Colonic mucosa (tissue), 4 donors: ENCODE measurements around the gene PLCB4. TPM values are rescaled to one million over a fixed set of nuclear protein-coding genes. Genes with fewer than 3 reads are reported as not detected.

Experiments
- DNase-seq: peaks from one replicate; pipeline ENCODE4 v3.0.0-alpha.2; 2020
- H3K27ac ChIP-seq: fragments of 200-600 bp; one replicate; pipeline ENCODE4 v1.8.0; 2021
- H3K27me3 ChIP-seq: fragments of 200-600 bp; one replicate; pipeline ENCODE4 v1.8.0; 2021
- H3K36me3 ChIP-seq: fragments of 200-600 bp; one replicate; pipeline ENCODE4 v1.8.0; 2021
- H3K4me1 ChIP-seq: fragments of 200-600 bp; one replicate; pipeline ENCODE4 v1.8.0; 2021; ENCODE audit warnings: mild to moderate bottlenecking
- H3K4me3 ChIP-seq: fragments of 200-600 bp; one replicate; pipeline ENCODE4 v1.8.0; 2021
- H3K9ac ChIP-seq, 2 donors: one replicate each; pipeline ENCODE4 v1.7.0; 2013; ENCODE audit warnings: control low read depth in 2 of 2, low read depth in 2 of 2, low read length in 2 of 2
- H3K9me3 ChIP-seq: fragments of 200-600 bp; one replicate; pipeline ENCODE4 v1.8.0; 2021
- intact Hi-C: fragments of 100-400 bp; cut with DNase I; formaldehyde crosslinking; loops from one replicate; pipeline ENCODE4 v1.14.1; 2022
- total RNA-seq, 2 donors: library from RNA; stranded (reverse); fragmentation: NEBNext Ultra II Directional in 1 of 2; extraction: Animal tissue kit (Norgen Biotek cat#: 25700) in 1 of 2; gene quantifications; one replicate each; pipeline ENCODE4 v1.2.1, GENCODE V29; 2021
- TF ChIP-seq, protein P1 (sequence below): fragments of 200-600 bp; IDR thresholded peaks from one replicate; pipeline ENCODE4 v1.8.0; 2022; ENCODE audit warnings: antibody characterized with exemption, mild to moderate bottlenecking
- donor health status: healthy.
- donor health status: DM: no; HTN: no; CAD: no.
- donor health status: DM: no; HTN: no; CAD: no.

Gene PLCB4
- total RNA-seq, 2 donors from 2014 or later: 39.4 to 39.5 TPM

DNA sequence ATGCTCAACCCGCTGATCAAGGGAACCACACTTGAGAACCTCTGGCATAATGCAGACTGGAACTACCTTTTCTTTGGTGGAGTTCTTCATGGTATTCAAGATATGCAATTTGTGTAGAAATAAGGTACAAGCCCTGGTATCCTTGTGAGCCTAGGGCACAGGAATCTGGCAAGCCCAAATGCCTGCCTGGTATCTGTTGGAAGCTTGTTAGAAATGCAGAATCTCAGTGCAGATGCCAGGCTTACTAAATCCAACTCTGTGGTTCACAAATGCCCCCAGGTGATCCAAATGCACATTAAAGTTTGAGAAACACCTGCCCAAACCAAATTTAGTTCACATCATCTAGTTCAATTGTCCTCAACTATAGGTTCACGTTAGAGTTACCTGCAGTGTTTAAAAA is 285.7 kb downstream of the PLCB4 start:
- Histone ChIP-seq H3K36me3 (no peaks in the 10 kb centered on the region), H3K9me3 (no peaks in the 10 kb centered on the region), H3K27ac (no peak overlapping the region), H3K4me1 (no peaks in the 10 kb centered on the region), H3K9ac (no peak overlapping the region), H3K27me3 (no peaks in the 10 kb centered on the region), H3K4me3 (no peak overlapping the region)
- TF ChIP-seq, protein P1, sequence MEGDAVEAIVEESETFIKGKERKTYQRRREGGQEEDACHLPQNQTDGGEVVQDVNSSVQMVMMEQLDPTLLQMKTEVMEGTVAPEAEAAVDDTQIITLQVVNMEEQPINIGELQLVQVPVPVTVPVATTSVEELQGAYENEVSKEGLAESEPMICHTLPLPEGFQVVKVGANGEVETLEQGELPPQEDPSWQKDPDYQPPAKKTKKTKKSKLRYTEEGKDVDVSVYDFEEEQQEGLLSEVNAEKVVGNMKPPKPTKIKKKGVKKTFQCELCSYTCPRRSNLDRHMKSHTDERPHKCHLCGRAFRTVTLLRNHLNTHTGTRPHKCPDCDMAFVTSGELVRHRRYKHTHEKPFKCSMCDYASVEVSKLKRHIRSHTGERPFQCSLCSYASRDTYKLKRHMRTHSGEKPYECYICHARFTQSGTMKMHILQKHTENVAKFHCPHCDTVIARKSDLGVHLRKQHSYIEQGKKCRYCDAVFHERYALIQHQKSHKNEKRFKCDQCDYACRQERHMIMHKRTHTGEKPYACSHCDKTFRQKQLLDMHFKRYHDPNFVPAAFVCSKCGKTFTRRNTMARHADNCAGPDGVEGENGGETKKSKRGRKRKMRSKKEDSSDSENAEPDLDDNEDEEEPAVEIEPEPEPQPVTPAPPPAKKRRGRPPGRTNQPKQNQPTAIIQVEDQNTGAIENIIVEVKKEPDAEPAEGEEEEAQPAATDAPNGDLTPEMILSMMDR: no peak
- intact Hi-C loops: loop anchor here (5.0 kb wide), 1 partner anchor 277 kb away; no protein-coding TSS in a partner anchor
- no peak for DNase-seq

DNA sequence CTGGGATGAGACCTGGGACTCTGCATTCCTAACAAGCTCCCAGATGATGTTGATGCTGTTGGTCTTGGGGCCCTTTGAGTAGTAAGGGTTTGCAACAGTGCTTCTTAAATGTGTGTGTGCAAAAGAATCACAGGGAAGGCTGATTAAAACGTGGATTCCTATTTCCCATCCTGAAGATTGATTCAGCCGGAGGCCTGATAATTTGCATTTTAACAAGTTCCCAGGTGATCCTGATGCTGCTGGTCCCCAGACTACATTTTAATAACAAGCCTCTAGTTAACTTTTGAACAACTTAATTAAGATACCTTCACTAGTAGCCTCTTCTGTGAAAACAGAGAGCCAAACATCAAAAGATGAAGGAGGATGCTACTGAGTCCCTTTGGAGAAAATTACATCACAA is 289.1 kb downstream of the PLCB4 start:
- TF ChIP-seq, protein P1: no peak
- intact Hi-C loops: loop anchor here (5.0 kb wide), 1 partner anchor 601 kb away; no protein-coding TSS in a partner anchor
- H3K9ac ChIP-seq: no peak overlapping the region

DNA sequence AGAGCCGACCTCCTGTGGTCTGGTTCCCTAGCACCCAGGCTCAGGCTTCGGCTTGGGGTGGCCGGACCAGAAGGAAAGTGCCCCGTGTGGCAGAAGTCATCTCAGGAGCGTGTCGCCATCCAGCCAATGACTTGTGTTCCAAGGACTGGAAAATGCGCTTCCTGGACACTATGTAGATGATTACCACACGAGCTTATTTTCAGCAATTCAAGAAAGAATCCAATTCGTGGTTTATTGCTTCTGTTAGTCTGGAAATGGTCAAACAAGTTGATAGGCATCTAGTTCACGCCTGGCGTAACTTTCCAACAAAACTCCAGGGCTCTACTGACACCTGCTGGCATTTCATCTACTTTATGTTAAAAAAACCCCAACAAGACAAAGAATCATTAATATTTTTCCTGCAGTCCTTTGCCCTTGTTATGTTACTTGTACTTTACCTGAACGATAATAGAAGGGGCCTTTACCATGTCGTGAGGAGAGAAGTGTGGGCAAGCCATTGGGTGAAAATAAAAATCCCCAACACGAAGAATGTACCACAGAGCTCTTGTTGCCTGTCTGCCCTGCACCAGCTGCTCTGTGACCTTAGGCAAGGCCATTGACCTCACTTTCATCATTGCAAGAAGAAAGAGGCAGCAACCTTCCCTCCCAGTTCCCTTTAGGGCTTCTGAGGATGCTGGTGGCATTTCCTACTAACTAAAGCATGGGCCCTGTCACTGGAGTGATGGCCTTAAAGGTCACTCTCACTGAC is 290.8 kb downstream of the PLCB4 start:
- Histone ChIP-seq H3K27ac (no peak overlapping the region), H3K36me3 (no peaks in the 10 kb centered on the region), H3K9me3 (no peaks in the 10 kb centered on the region), H3K9ac (peak overlapping the region in 1 of 2 donors; percentile 51), H3K4me1 (no peaks in the 10 kb centered on the region), H3K4me3 (no peak overlapping the region), H3K27me3 (no peaks in the 10 kb centered on the region)
- intact Hi-C loops: loop anchor here (5.0 kb wide), 2 partner anchors 507 to 602 kb away; no protein-coding TSS in a partner anchor
- peak; percentile 67 for DNase-seq
- TF ChIP-seq, protein P1: peak; percentile 40

More for the DNA sequence above, 289.1 kb downstream of the PLCB4 start:
- Histone ChIP-seq H3K27me3 (no peaks in the 10 kb centered on the region), H3K4me1 (no peaks in the 10 kb centered on the region), H3K36me3 (no peaks in the 10 kb centered on the region), H3K4me3 (no peak overlapping the region), H3K27ac (no peak overlapping the region), H3K9me3 (no peaks in the 10 kb centered on the region)
- DNase-seq: no peak

DNA sequence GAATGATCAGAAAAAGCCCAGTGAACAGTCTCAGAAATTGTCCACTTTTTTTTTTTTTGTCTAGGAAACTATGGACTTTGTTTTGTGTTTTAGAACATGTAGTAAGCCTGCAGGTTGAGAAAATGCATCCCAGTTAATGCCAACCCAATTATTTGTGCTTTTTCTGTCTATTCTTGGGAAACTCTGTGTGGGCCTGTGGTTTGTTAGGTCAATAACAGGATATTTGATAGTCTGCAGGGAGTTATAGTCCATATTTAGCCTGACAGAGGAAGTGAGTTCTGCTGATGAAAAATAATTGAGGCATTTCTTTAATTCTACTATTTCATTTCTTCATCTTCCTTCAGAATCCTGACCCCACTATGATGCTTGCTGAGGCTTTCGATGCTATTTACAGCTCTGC is 291.5 kb downstream of the PLCB4 start:
- no peaks in the 10 kb centered on the region for H3K4me1 ChIP-seq
- DNase-seq: no peak
- no peaks in the 10 kb centered on the region for H3K36me3 ChIP-seq
- no peak overlapping the region for H3K9ac ChIP-seq
- H3K27ac ChIP-seq: no peak overlapping the region
- intact Hi-C loops: loop anchor here (5.0 kb wide), 1 partner anchor 508 kb away; no protein-coding TSS in a partner anchor
- no peaks in the 10 kb centered on the region for H3K27me3 ChIP-seq
- TF ChIP-seq, protein P1: no peak
- no peak overlapping the region for H3K4me3 ChIP-seq
- no peaks in the 10 kb centered on the region for H3K9me3 ChIP-seq

DNA sequence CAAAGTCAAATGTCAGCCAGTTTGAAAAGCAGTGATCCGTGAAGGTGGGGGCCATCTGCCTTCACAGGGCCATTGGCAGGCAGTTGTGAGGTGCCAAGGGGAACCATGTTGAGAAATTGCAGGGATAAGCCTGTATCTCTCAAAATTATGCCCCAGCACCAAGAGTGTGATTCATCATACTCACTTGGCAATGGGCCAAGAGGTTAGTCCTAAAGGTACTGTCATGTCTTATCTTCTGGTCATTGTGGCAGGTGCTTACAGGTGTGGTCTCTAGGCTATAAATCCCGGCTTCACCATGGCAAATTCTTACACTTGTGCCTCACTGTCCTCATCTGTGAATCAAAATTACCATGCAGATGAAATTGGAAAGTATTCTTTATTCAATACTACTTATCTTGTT is 294.8 kb downstream of the PLCB4 start:
- H3K36me3 ChIP-seq: no peaks in the 10 kb centered on the region
- no peak overlapping the region for H3K4me3 ChIP-seq
- H3K27me3 ChIP-seq: no peaks in the 10 kb centered on the region
- TF ChIP-seq, protein P1: no peak
- H3K9ac ChIP-seq: no peak overlapping the region
- no peaks in the 10 kb centered on the region for H3K4me1 ChIP-seq
- no peak overlapping the region for H3K27ac ChIP-seq
- no peaks in the 10 kb centered on the region for H3K9me3 ChIP-seq
- intact Hi-C loops: loop anchor here (5.0 kb wide), 1 partner anchor 511 kb away; no protein-coding TSS in a partner anchor
- DNase-seq: no peak
